CD4-positive, alpha-beta T cell (primary cell): Measurements from ENCODE around the gene ANKDD1B. TPM values are rescaled to one million over a fixed set of nuclear protein-coding genes. Genes with fewer than 3 reads are reported as not detected.

Source experiments
- ATAC-seq: fragments of 200-7000 bp; cut with Tn5 transposase; one replicate; pipeline ENCODE4 v1.10.0; 2022; ENCODE audit warnings: mild to moderate bottlenecking; ENCODE audit not compliant: poor library complexity
- CTCF ChIA-PET: fragments of 350-600 bp; sonication (Branson Sonifier 250); formaldehyde crosslinking; loops from one replicate; lab custom pipeline; 2021; ENCODE audit warnings: antibody characterized with exemption, inconsistent platforms; lab: Charles Lee
- POLR2A ChIA-PET: fragments of 350-600 bp; sonication (Branson Sonifier 250); formaldehyde crosslinking; loops from one replicate; lab custom pipeline; 2021; ENCODE audit warnings: antibody characterized with exemption, inconsistent platforms; lab: Charles Lee
- DNase-seq, 14 experiments: peaks; one replicate each; pipeline ENCODE4 v3.0.0-alpha.2; 2013 to 2020; ENCODE audit warnings: mixed read lengths in 2 of 14
- H3K27ac ChIP-seq, 2 donors: one replicate each; pipeline versions ENCODE4 v1.5.1 to v1.7.0; 2013; ENCODE audit warnings: low read length in 2 of 2, low read depth in 1 of 2, mild to moderate bottlenecking in 1 of 2
- H3K27me3 ChIP-seq, 2 experiments: 1 replicate in 1 of 2; 2 replicates in 1 of 2; pipeline versions ENCODE4 v1.6.1 to v1.7.0; 2013; ENCODE audit warnings: low read length in 2 of 2, control low read depth in 1 of 2, mild to moderate bottlenecking in 1 of 2, moderate library complexity in 1 of 2; ENCODE audit not compliant: insufficient read depth in 2 of 2, control insufficient read depth in 1 of 2
- H3K36me3 ChIP-seq: one replicate; pipeline ENCODE4 v1.6.1; 2013; ENCODE audit warnings: low read length, control low read depth; ENCODE audit not compliant: insufficient read depth
- H3K4me1 ChIP-seq: one replicate; pipeline ENCODE4 v1.6.1; 2013; ENCODE audit warnings: low read length, control low read depth; ENCODE audit not compliant: insufficient read depth
- H3K4me3 ChIP-seq: one replicate; pipeline ENCODE4 v1.5.1; 2013; ENCODE audit warnings: mild to moderate bottlenecking, low read length, moderate library complexity
- H3K9me3 ChIP-seq, 2 experiments: 1 replicate in 1 of 2; 2 replicates in 1 of 2; pipeline versions ENCODE4 v1.6.1 to v1.7.0; 2013; ENCODE audit warnings: low read length in 2 of 2, mild to moderate bottlenecking in 2 of 2, control low read depth in 1 of 2, moderate library complexity in 1 of 2; ENCODE audit not compliant: control insufficient read depth in 1 of 2, insufficient read depth in 1 of 2
- H3K27ac Mint-ChIP-seq: one replicate; pipeline ENCODE4 v1.8.0; 2020; ENCODE audit warnings: mixed read lengths
- H3K27me3 Mint-ChIP-seq: one replicate; pipeline ENCODE4 v1.8.0; 2021; ENCODE audit warnings: mixed read lengths
- H3K36me3 Mint-ChIP-seq: one replicate; pipeline ENCODE4 v1.8.0; 2021; ENCODE audit warnings: low read depth, mixed read lengths
- H3K4me1 Mint-ChIP-seq: one replicate; pipeline ENCODE4 v1.8.0; 2021; ENCODE audit warnings: low read depth, mixed read lengths
- H3K4me3 Mint-ChIP-seq: one replicate; pipeline ENCODE4 v1.8.0; 2020; ENCODE audit warnings: mild to moderate bottlenecking, mixed read lengths
- H3K9me3 Mint-ChIP-seq: one replicate; pipeline ENCODE4 v1.8.0; 2020; ENCODE audit warnings: mixed read lengths
- intact Hi-C, 2 experiments: fragments of 100-400 bp; cut with DNase I in 1 of 2; cut with micrococcal nuclease in 1 of 2; formaldehyde crosslinking; loops; one replicate each; pipeline versions ENCODE4 v1.15.1 to v1.9.0; 2023 to 2025; cut with DNase I, micrococcal nuclease
- total RNA-seq, 174 experiments: library from RNA in 2 of 174; stranded (reverse) in 2 of 174; gene quantifications; one replicate each; pipeline ENCODE4 v1.2.3 and lab custom pipeline; 2021 to 2026
- TF ChIP-seq, protein P1 (sequence below): fragments of 200-600 bp; IDR thresholded peaks from one replicate; pipeline ENCODE4 v1.8.0; 2022; ENCODE audit warnings: antibody characterized with exemption, mild to moderate bottlenecking

Gene ANKDD1B
- total RNA-seq, 2 experiments from 2014 or later = 0.30 TPM; not detected in 1

DNA sequence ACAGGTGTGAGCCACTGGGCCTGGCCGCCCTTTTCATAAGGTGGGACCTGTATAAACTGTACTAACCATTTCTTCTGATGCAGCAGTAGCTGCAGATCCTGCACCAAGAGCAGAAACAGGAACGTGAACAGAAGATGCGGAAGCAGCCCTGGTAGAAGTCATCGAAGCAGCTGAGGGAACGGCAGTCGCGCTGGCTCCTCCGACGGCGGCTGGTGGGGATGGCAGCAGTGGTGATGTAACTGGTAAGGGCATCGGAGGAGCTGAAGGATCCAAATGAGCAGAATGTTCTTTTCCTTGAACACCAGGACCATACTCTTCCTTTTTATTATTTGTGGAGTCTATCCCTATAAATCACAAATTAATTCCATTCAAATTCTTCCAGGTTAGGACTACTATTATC lies 73.9 kb downstream of the ANKDD1B start:
- Mint-ChIP-seq H3K9me3 (no peaks in the 10 kb centered on the region), H3K27me3 (no peaks in the 10 kb centered on the region), H3K36me3 (peaks cover 46% of the 10 kb centered on the region), H3K4me3 (no peak overlapping the region), H3K4me1 (no peaks in the 10 kb centered on the region), H3K27ac (no peak overlapping the region)
- Histone ChIP-seq H3K4me3 (no peak overlapping the region), H3K36me3 (peaks cover 39% of the 10 kb centered on the region), H3K27ac (no peak overlapping the region), H3K27me3 (no peaks in the 10 kb centered on the region), H3K9me3 (no peaks in the 10 kb centered on the region), H3K4me1 (no peaks in the 10 kb centered on the region)
- DNase-seq = no peak
- ChIA-PET CTCF (interaction anchor here (0.9 kb wide), 1 partner anchor 290 kb away, joined by 3 read pairs; no protein-coding TSS in a partner anchor), POLR2A (no interaction called here)
- TF ChIP-seq, protein P1, sequence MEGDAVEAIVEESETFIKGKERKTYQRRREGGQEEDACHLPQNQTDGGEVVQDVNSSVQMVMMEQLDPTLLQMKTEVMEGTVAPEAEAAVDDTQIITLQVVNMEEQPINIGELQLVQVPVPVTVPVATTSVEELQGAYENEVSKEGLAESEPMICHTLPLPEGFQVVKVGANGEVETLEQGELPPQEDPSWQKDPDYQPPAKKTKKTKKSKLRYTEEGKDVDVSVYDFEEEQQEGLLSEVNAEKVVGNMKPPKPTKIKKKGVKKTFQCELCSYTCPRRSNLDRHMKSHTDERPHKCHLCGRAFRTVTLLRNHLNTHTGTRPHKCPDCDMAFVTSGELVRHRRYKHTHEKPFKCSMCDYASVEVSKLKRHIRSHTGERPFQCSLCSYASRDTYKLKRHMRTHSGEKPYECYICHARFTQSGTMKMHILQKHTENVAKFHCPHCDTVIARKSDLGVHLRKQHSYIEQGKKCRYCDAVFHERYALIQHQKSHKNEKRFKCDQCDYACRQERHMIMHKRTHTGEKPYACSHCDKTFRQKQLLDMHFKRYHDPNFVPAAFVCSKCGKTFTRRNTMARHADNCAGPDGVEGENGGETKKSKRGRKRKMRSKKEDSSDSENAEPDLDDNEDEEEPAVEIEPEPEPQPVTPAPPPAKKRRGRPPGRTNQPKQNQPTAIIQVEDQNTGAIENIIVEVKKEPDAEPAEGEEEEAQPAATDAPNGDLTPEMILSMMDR = no peak
- ATAC-seq = no peak
- intact Hi-C loops = loop anchor here in 1 of 2 experiments (10.0 kb wide), 4 partner anchors 170 to 1780 kb away; partner anchors contain the start of genes CERT1 and POLK

DNA sequence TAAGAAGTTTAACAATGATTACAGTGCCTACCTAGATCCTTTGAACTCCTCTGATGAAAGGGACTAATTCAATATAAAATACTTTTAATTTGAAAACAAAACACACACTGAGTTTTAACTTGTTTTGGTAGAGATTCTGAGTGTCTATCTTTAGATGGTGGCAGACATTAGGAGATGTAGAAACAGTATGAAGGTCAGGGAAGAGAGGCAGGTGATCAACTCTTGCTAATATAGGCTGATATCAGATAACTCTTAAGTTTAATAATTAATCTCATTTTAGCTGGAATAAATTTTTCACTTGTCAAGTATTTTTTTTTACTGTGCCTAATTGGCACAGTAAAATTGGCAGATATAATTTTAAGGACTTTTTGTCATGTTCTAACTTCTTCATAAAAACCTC lies 75.2 kb downstream of the ANKDD1B start:
- H3K9me3 Mint-ChIP-seq = no peaks in the 10 kb centered on the region
- ATAC-seq (no peak), DNase-seq (no peak)
- ChIA-PET POLR2A (no interaction called here), CTCF (no interaction called here)
- no peaks in the 10 kb centered on the region for H3K27me3 Mint-ChIP-seq
- H3K36me3 Mint-ChIP-seq = peaks cover 54% of the 10 kb centered on the region
- intact Hi-C loops = loop anchor here in 1 of 2 experiments (10.0 kb wide), 4 partner anchors 172 to 1782 kb away; partner anchors contain the start of genes CERT1 and POLK
- H3K4me1 Mint-ChIP-seq = no peaks in the 10 kb centered on the region
- Histone ChIP-seq H3K36me3 (peaks cover 44% of the 10 kb centered on the region), H3K27ac (no peak overlapping the region), H3K9me3 (no peaks in the 10 kb centered on the region), H3K4me1 (no peaks in the 10 kb centered on the region), H3K27me3 (no peaks in the 10 kb centered on the region), H3K4me3 (no peak overlapping the region)
- TF ChIP-seq, protein P1 = no peak
- no peak overlapping the region for H3K27ac Mint-ChIP-seq
- no peak overlapping the region for H3K4me3 Mint-ChIP-seq

DNA sequence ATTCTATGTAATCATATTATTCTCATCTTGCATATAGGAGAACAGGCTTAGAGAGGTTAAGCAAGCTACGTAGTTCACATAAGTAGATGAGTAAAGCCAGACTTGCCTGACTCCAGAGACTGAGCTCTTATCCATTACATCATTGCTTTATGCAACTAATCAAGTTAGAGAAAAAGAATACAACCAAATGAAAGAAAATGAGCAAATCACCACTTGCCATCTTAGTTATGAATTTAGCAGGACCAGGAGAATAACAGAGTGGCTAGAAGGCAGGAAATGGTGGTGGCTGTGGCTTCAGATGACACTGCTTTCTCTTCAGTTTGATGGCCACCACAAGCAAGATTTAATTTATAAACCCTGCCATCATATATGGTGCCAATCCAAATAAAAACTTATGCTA lies 79.4 kb downstream of the ANKDD1B start:
- TF ChIP-seq, protein P1 = no peak
- Histone ChIP-seq H3K4me3 (no peak overlapping the region), H3K9me3 (no peaks in the 10 kb centered on the region), H3K27me3 (no peaks in the 10 kb centered on the region), H3K4me1 (no peaks in the 10 kb centered on the region), H3K27ac (no peak overlapping the region), H3K36me3 (peaks cover 47% of the 10 kb centered on the region)
- H3K4me3 Mint-ChIP-seq = no peak overlapping the region
- DNase-seq = no peak
- peaks cover 72% of the 10 kb centered on the region for H3K36me3 Mint-ChIP-seq
- intact Hi-C loops = no loop called here
- no peak for ATAC-seq
- H3K4me1 Mint-ChIP-seq = no peaks in the 10 kb centered on the region
- ChIA-PET POLR2A (no interaction called here), CTCF (interaction anchor here (0.6 to 1.1 kb wide), 2 partner anchors 10 to 458 kb away, joined by 3 read pairs; no protein-coding TSS in a partner anchor)
- H3K9me3 Mint-ChIP-seq = no peaks in the 10 kb centered on the region
- H3K27me3 Mint-ChIP-seq = no peaks in the 10 kb centered on the region
- no peak overlapping the region for H3K27ac Mint-ChIP-seq
